Gastroesophageal sphincter (tissue), 3 donors: ENCODE results near the gene ARID1A.

Source experiments
- CTCF ChIP-seq, 4 experiments: fragments of 200-600 bp in 2 of 4; fragments of 450-650 bp in 2 of 4; sonication (generic) in 1 of 4; IDR thresholded peaks; one replicate each; pipeline ENCODE4 v1.5.1; 2017 to 2019; ENCODE audit warnings: antibody characterized with exemption in 4 of 4, mild to moderate bottlenecking in 2 of 4, moderate library complexity in 2 of 4
- POLR2AphosphoS5 ChIP-seq: sonication (generic); formaldehyde crosslinking; IDR thresholded peaks from one replicate; pipeline ENCODE4 v1.6.1; 2017; ENCODE audit warnings: antibody characterized with exemption

- TF ChIP-seq CTCF (IDR thresholded peaks at IDR 0.05) (no peak), POLR2AphosphoS5 (no peak)
These were observed 131.3 kb downstream of the ARID1A start for GRCh38 chr1:26827106-26827604.
